GM12878 (cell line): ENCODE data around the gene UBE2G2.

Experiments used
- BACH1 ChIP-seq: fragments of 450-650 bp; IDR thresholded peaks from 2 replicates; pipeline ENCODE4 v1.6.1; 2017; ENCODE audit warnings: mild to moderate bottlenecking, borderline replicate concordance
- CBFB ChIP-seq: IDR thresholded peaks from 2 replicates; pipeline ENCODE4 v1.6.1; 2016; ENCODE audit warnings: antibody characterized with exemption, low read depth
- CTCF ChIP-seq, 3 experiments: IDR thresholded peaks in 2 of 3; conservative IDR thresholded peaks in 1 of 3; 2 replicates each; pipeline ENCODE4 v1.5.1; 2011; ENCODE audit warnings: low read depth in 3 of 3, low read length in 3 of 3, mild to moderate bottlenecking in 3 of 3, control low read depth in 2 of 3, moderate library complexity in 2 of 3, inconsistent platforms in 1 of 3, mixed read lengths in 1 of 3; ENCODE audit not compliant: control insufficient read depth in 2 of 3, insufficient read depth in 1 of 3; ENCODE audit errors: extremely low read depth in 1 of 3
- TF ChIP-seq, protein P1 (sequence below): IDR thresholded peaks from 2 replicates; pipeline ENCODE4 v1.6.1; 2011; ENCODE audit warnings: mild to moderate bottlenecking, low read depth, low read length, moderate library complexity; ENCODE audit not compliant: insufficient replicate concordance

- TF ChIP-seq CTCF (IDR thresholded peaks at IDR 0.05 in 2 of 3, conservative IDR thresholded peaks at IDR 0.05 in 1 of 3; ENCODE audit: control insufficient read depth in 2 of 3, extremely low read depth in 1 of 3, insufficient read depth in 1 of 3, low read depth in 3 of 3, low read length in 3 of 3): no peak
- no peak for TF ChIP-seq CBFB
- no peak for TF ChIP-seq BACH1
- TF ChIP-seq, protein P1, sequence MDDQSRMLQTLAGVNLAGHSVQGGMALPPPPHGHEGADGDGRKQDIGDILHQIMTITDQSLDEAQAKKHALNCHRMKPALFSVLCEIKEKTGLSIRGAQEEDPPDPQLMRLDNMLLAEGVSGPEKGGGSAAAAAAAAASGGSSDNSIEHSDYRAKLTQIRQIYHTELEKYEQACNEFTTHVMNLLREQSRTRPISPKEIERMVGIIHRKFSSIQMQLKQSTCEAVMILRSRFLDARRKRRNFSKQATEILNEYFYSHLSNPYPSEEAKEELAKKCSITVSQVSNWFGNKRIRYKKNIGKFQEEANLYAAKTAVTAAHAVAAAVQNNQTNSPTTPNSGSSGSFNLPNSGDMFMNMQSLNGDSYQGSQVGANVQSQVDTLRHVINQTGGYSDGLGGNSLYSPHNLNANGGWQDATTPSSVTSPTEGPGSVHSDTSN: no peak
Observed at GRCh38 chr21:44815225-44815624, 13.6 kb upstream of the UBE2G2 start.
